HAP-1 (cell line): ENCODE results near the gene ZNF688.
"Not testable (repeated sequence)": the region's sequence is repeated elsewhere in the genome, so short reads cannot be mapped to it uniquely, and the experiment has no call there.

Experiments used
- DNase-seq, 2 experiments: peaks; one replicate each; pipeline ENCODE4 v3.0.0-alpha.2; 2016 to 2020; ENCODE audit warnings: low spot score in 2 of 2
- H3K27me3 ChIP-seq: fragments of 250-450 bp; sonication (Bioruptor Pico); 2 replicates; pipeline ENCODE4 v1.5.1; 2020; ENCODE audit warnings: low read depth, mild to moderate bottlenecking, moderate library complexity
- H3K36me3 ChIP-seq: fragments of 250-450 bp; sonication (Bioruptor Pico); replicated peaks from 2 replicates; pipeline ENCODE4 v1.5.1; 2020; ENCODE audit warnings: mild to moderate bottlenecking
- H3K4me1 ChIP-seq: fragments of 250-450 bp; sonication (Bioruptor Pico); 2 replicates; pipeline ENCODE4 v1.5.1; 2020; ENCODE audit warnings: mild to moderate bottlenecking
- H3K4me3 ChIP-seq: fragments of 250-450 bp; sonication (Bioruptor Pico); 2 replicates; pipeline ENCODE4 v1.5.1; 2020; ENCODE audit warnings: mild to moderate bottlenecking, moderate library complexity
- H3K9me3 ChIP-seq: fragments of 250-450 bp; sonication (Bioruptor Pico); 2 replicates; pipeline ENCODE4 v1.5.1; 2020; ENCODE audit warnings: mild to moderate bottlenecking, moderate library complexity
- in situ Hi-C: fragments of 300-500 bp; cut with MboI; formaldehyde crosslinking; loops from 3 replicates; pipeline ENCODE4 v1.14.3; 2020; ENCODE audit warnings: low sequenced_read_pairs, inconsistent platforms, mixed read lengths

The ZNF688 gene

GRCh38 chr16:30528799-30529457 is 42.6 kb downstream of the ZNF688 start:
- H3K4me1 ChIP-seq: peaks cover 10% of the 10 kb centered on the region
- no peaks in the 10 kb centered on the region for H3K27me3 ChIP-seq
- H3K36me3 ChIP-seq: peaks cover 26% of the 10 kb centered on the region
- H3K4me3 ChIP-seq: no peak overlapping the region
- in situ Hi-C loops: loop anchor here (10.0 kb wide), 1 partner anchor 94 kb away; the partner anchor contains the start of gene DCTPP1
- DNase-seq: no peak
- no peaks in the 10 kb centered on the region for H3K9me3 ChIP-seq

- peaks cover 22% of the 10 kb centered on the region for H3K36me3 ChIP-seq
- H3K27me3 ChIP-seq: no peaks in the 10 kb centered on the region
- in situ Hi-C loops: loop anchor here (10.0 kb wide), 1 partner anchor 93 kb away; the partner anchor contains the start of gene DCTPP1
- H3K4me1 ChIP-seq: peaks cover 5% of the 10 kb centered on the region
- no peaks in the 10 kb centered on the region for H3K9me3 ChIP-seq
- no peak for DNase-seq
- H3K4me3 ChIP-seq: peak overlapping the region; percentile 90; the same call in 1 of the 2 replicates
Measured at GRCh38 chr16:30527635-30528178, 43.8 kb downstream of the ZNF688 start.

DNA sequence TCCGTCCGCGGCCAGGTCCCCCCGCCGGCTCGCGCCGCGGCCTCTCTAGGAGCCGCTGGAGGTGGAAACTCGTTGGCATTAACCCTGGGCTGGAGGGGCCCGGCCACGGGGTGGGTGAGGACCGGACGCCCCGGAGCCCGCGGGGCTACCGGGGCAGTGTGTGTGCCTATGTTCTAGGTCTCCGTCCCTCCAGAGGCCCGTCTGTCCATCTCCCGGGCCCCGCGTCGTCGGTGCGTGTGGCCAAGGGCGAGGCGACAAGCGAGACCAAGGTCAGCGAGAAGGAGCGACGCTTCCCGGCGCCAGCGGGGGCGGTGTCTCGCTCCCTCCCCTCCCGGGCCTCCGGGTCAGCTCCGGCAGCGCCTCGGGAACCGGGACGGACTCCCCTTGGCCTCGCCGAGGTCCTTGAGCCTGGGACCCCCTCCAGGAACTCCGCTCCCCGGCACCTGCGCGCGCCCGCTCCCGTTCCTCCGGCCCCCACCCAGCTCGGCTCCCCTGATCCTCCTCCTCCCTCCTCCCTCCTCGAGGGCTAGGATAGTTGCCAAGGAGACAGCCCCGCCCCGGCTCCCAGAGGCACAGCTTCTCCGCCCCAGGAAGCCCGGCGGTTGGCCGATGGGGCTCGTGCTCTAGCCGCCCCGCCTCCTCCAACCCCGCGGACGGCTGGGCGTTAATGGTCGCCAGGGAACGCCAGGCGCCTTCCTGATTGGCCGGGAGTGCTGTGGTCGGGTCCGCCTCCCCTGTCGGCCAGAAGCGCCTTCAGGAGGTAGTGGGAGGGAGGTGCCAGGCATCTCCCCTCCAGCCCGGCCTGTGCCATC is 44.5 kb downstream of the ZNF688 start:
- no peaks in the 10 kb centered on the region for H3K27me3 ChIP-seq
- H3K4me1 ChIP-seq: peaks cover 5% of the 10 kb centered on the region
- in situ Hi-C loops: loop anchor here (10.0 kb wide), 1 partner anchor 92 kb away; the partner anchor contains the start of gene DCTPP1
- H3K9me3 ChIP-seq: no peaks in the 10 kb centered on the region
- peak; percentile 97 to 99 for DNase-seq
- H3K4me3 ChIP-seq: peak overlapping the region; percentile 90
- H3K36me3 ChIP-seq: peaks cover 15% of the 10 kb centered on the region

DNA sequence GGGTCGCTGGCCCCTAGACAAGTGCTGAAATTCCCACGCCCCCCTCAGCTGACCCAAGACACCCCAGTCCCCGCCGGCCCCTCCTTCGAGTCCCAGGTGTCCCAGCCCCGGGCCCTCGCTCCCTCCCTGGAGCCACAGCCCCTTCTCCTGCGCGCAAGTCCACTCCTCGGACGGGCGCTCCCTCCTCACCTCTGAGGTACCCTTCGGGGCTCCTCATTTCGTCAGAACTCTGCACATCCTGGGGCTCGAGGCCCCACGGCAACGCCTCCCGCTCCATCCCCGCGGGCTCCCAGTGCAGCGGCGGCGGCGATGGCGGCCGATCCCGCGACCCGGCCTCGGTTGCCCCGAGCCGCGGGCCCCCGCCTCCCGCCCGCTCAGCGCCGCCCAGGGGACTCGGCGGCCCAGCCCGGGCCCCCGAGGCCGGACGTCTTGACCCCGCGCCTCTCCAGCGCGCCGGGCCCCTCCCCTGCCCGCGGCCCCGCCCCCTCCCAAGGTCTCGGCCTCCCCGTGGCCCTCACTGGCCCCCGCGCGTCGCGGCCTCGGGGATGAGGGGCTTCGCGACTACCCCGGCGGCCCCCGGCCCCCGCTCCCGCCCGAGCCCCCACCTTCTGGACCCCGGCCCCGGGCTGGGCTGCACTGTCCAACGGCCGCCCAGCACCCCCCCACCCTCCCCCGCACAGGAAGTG is 45.2 kb downstream of the ZNF688 start, which contains the start of gene ZNF768:
TSS of gene ZNF768 (minus strand) at position 430 of the 686 bp plus-strand sequence. CDS start at position 277, 153 bp downstream.
- peaks cover 5% of the 10 kb centered on the region for H3K4me1 ChIP-seq
- peak in 1 of 2 experiments; percentile 49 for DNase-seq
- in situ Hi-C loops: loop anchor here (10.0 kb wide), 1 partner anchor 91 kb away; the partner anchor contains the start of gene DCTPP1
- H3K9me3 ChIP-seq: no peaks in the 10 kb centered on the region
- peaks cover 11% of the 10 kb centered on the region for H3K36me3 ChIP-seq
- peak within 1 kb of the TSS; percentile 90 for H3K4me3 ChIP-seq
- no peaks in the 10 kb centered on the region for H3K27me3 ChIP-seq

GRCh38 chr16:30525844-30526136 is 45.7 kb downstream of the ZNF688 start:
- Histone ChIP-seq H3K27me3 (no peaks in the 10 kb centered on the region), H3K4me1 (peaks cover 5% of the 10 kb centered on the region), H3K36me3 (peaks cover 11% of the 10 kb centered on the region), H3K4me3 (peak overlapping the region; percentile 90), H3K9me3 (no peaks in the 10 kb centered on the region)
- DNase-seq: no peak
- in situ Hi-C loops: loop anchor here (10.0 kb wide), 1 partner anchor 91 kb away; the partner anchor contains the start of gene DCTPP1

GRCh38 chr16:30524575-30525568 is 46.6 kb downstream of the ZNF688 start:
- no peaks in the 10 kb centered on the region for H3K27me3 ChIP-seq
- no peak overlapping the region for H3K4me3 ChIP-seq
- peaks cover 11% of the 10 kb centered on the region for H3K36me3 ChIP-seq
- H3K4me1 ChIP-seq: peaks cover 5% of the 10 kb centered on the region
- in situ Hi-C loops: loop anchor here (10.0 kb wide), 1 partner anchor 90 kb away; the partner anchor contains the start of gene DCTPP1
- no peak for DNase-seq
- H3K9me3 ChIP-seq: no peaks in the 10 kb centered on the region

DNA sequence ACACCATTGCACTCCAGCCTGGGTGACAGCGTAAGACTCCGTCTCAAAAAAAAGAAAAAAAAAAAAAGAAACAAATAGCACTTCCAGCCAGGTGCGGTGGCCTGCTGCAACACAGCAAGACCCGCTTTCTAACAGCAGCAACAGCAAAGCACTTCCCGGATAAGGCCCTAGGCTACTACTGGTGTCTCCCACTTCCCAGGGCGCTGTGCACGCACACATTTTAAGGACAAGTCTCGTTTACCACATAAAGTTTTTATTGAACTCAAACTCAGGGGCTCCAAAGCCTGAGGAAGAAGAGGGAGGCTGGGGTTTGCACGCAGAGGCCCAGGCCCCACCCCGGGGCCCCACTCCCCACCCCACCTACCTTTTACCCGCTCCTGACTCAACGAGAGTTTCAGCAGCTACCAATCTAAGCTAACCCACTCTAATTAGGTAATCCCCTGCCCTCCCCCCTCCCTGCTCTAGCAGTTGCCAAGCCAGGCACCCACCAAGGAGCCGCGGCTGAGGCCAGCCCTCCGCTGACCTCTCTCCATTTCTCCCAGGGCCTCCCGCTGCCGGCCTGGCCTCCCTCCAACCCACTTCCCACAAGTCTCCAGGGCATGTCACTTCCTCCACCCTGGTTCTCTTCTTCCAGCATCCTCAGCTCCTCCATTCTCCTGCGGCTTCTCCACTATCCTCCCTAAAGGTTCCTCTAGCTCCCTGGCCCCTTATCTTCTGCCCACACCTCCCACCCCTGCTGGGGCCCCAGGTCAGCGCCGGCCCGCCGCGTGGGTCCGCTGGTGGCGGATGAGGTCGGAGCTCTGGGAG is 47.5 kb downstream of the ZNF688 start:
- in situ Hi-C loops: loop anchor here (10.0 kb wide), 1 partner anchor 89 kb away; the partner anchor contains the start of gene DCTPP1
- H3K9me3 ChIP-seq: no peaks in the 10 kb centered on the region
- peak in 1 of 2 experiments; percentile 16 for DNase-seq
- peaks cover 11% of the 10 kb centered on the region for H3K36me3 ChIP-seq
- no peaks in the 10 kb centered on the region for H3K27me3 ChIP-seq
- H3K4me3 ChIP-seq: no peak overlapping the region
- H3K4me1 ChIP-seq: peaks cover 5% of the 10 kb centered on the region

DNA sequence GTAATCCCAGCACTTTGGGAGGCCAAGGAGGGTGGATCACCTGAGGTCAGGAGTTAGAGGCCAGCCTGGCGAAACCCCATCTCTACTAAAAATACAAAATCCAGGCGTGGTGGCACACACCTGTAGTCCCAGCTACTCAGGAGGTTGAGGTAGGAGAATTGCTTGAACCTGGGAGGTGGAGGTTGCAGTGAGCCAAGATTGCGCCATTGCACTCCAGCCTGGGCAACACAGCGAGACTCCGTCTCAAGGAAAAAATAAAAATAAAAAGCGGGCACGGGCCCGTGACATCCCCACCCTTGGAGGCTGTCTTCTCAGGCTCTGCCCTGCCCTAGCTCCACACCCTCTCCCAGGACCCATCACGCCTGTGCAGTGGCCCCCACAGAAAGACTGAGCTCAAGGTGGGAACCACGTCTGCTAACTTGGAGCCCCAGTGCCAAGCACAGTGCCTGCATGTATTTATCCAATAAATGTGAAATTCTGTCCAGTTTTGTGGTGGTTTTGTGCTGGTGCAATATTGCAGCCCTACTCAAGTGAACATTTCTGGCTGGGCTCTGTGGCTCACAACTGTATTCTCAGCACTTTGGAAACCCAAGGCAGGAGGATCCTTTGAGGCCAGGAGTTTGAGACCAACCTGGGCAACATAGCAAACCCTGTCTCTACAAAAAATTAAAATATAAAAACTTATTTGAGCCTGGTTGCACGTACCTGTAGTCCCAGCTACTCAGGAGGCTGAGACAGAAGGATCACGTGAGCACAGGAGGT is 48.6 kb downstream of the ZNF688 start:
- not testable (repeated sequence) for H3K27me3 ChIP-seq, DNase-seq, H3K4me1 ChIP-seq, H3K9me3 ChIP-seq, H3K4me3 ChIP-seq
- H3K36me3 ChIP-seq: peaks cover 11% of the 10 kb centered on the region
- in situ Hi-C loops: loop anchor here (10.0 kb wide), 1 partner anchor 88 kb away; the partner anchor contains the start of gene DCTPP1

DNA sequence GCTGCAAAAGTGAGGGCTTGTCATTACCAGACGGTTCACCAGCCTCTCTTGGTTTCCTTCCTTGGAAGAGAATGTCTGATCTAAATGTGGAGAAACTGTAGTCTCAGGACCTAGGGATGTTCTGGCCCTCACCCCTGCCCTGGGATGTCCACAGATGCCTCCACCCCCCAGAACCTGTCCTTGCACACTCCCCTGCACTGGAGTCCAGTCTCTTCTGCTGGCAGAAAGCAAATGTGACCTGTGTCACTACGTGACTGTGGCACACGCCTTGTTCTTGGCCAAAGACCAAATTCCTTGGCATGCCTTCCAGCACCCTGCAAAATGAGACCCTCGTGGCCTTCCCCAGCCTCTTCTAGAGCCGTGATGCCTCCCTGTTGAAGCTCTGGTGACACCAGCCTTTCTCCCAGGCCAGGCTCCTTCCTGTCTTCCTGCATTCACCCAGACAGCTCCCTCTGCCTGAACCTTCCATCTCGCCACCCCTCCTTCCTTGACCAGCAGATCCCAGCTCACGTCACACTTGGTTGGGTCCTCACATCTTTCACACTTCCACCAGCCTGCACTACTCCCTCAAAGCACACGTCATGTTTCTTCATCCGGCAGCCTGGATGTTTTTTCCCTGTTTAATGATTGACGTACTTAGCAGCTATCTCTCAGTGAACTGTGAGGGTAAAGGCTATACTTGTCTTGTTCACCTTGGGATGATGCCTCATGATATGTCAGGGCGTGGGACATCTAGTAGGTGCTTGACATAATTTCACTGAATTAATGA is 49.5 kb downstream of the ZNF688 start:
- no peaks in the 10 kb centered on the region for H3K4me1 ChIP-seq
- in situ Hi-C loops: loop anchor here (10.0 kb wide), 1 partner anchor 87 kb away; the partner anchor contains the start of gene DCTPP1
- no peak for DNase-seq
- no peaks in the 10 kb centered on the region for H3K9me3 ChIP-seq
- peaks cover 11% of the 10 kb centered on the region for H3K36me3 ChIP-seq
- no peak overlapping the region for H3K4me3 ChIP-seq
- no peaks in the 10 kb centered on the region for H3K27me3 ChIP-seq

DNA sequence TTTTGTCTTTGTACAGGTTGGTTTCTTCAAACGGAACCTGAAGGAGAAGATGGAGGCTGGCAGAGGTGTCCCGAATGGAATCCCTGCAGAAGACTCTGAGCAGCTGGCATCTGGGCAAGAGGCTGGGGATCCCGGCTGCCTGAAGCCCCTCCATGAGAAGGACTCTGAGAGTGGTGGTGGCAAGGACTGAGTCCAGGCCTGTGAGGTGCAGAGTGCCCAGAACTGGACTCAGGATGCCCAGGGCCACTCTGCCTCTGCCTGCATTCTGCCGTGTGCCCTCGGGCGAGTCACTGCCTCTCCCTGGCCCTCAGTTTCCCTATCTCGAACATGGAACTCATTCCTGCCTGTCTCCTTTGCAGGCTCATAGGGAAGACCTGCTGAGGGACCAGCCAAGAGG is 50.0 kb downstream of the ZNF688 start:
- Histone ChIP-seq H3K36me3 (peaks cover 11% of the 10 kb centered on the region), H3K9me3 (no peaks in the 10 kb centered on the region), H3K27me3 (no peaks in the 10 kb centered on the region), H3K4me3 (no peak overlapping the region), H3K4me1 (no peaks in the 10 kb centered on the region)
- in situ Hi-C loops: loop anchor here (10.0 kb wide), 1 partner anchor 87 kb away; the partner anchor contains the start of gene DCTPP1
- no peak for DNase-seq
